Colonic mucosa (tissue), 4 donors: ENCODE data around the gene KIF16B. TPM values are rescaled to one million over a fixed set of nuclear protein-coding genes. Genes with fewer than 3 reads are reported as not detected.

ENCODE experiments used
- DNase-seq: peaks from one replicate; pipeline ENCODE4 v3.0.0-alpha.2; 2020
- H3K27ac ChIP-seq: fragments of 200-600 bp; one replicate; pipeline ENCODE4 v1.8.0; 2021
- H3K27me3 ChIP-seq: fragments of 200-600 bp; one replicate; pipeline ENCODE4 v1.8.0; 2021
- H3K36me3 ChIP-seq: fragments of 200-600 bp; one replicate; pipeline ENCODE4 v1.8.0; 2021
- H3K4me1 ChIP-seq: fragments of 200-600 bp; one replicate; pipeline ENCODE4 v1.8.0; 2021; ENCODE audit warnings: mild to moderate bottlenecking
- H3K4me3 ChIP-seq: fragments of 200-600 bp; one replicate; pipeline ENCODE4 v1.8.0; 2021
- H3K9ac ChIP-seq, 2 donors: one replicate each; pipeline ENCODE4 v1.7.0; 2013; ENCODE audit warnings: control low read depth in 2 of 2, low read depth in 2 of 2, low read length in 2 of 2
- H3K9me3 ChIP-seq: fragments of 200-600 bp; one replicate; pipeline ENCODE4 v1.8.0; 2021
- intact Hi-C: fragments of 100-400 bp; cut with DNase I; formaldehyde crosslinking; loops from one replicate; pipeline ENCODE4 v1.14.1; 2022
- total RNA-seq, 2 donors: library from RNA; stranded (reverse); fragmentation: NEBNext Ultra II Directional in 1 of 2; extraction: Animal tissue kit (Norgen Biotek cat#: 25700) in 1 of 2; gene quantifications; one replicate each; pipeline ENCODE4 v1.2.1, GENCODE V29; 2021
- TF ChIP-seq, protein P1 (sequence below): fragments of 200-600 bp; IDR thresholded peaks from one replicate; pipeline ENCODE4 v1.8.0; 2022; ENCODE audit warnings: antibody characterized with exemption, mild to moderate bottlenecking
- donor health status: healthy.
- donor health status: DM: no; HTN: no; CAD: no.
- donor health status: DM: no; HTN: no; CAD: no.

The KIF16B gene
- total RNA-seq, 2 donors from 2014 or later: 41.6 to 68.7 TPM

DNA sequence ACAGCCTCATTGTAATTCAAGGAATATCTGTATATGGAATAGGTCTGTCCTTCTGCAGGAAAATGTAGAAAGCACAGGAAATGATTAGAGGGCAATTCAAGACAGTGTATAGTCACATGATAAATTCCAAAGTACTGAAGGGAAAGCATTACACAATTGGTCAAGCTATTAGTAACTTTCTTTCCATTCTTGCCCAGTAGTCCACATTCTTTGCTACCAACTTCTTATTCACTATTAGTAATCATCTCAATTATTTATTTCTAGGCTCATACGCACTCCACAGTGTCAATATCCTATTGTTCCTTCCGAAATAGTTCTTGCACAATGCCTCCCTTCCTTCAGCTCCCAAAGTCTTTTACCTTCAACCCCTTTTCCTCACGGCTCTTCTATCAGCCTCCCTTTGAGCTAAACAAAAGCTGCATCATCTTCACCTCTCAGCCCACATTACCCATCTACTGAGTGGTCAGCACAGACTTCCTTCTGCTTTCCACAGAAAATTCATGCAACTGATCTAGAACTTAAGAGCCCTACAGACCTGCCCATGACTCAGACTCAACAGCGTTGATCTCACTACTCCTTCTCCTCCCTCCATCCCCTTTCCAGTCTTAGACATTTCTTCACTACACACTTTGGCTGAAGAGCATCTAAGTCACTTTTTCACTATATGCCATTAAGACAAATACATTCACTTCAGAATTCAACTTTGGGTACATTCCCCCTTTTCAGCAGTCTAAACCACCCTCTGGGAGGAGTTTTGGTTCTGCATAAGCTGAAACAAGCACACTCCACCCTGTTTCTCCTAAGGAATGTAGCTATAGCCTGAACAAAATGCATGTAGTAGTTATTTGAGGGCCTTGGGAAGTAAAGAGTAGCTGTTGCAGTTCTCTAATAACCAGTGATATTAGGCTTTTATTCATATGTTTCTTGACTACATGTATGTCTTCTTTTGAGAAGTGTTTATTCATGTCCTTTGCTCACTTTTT is 157.9 kb downstream of the KIF16B start:
- no peak overlapping the region for H3K27ac ChIP-seq

DNA sequence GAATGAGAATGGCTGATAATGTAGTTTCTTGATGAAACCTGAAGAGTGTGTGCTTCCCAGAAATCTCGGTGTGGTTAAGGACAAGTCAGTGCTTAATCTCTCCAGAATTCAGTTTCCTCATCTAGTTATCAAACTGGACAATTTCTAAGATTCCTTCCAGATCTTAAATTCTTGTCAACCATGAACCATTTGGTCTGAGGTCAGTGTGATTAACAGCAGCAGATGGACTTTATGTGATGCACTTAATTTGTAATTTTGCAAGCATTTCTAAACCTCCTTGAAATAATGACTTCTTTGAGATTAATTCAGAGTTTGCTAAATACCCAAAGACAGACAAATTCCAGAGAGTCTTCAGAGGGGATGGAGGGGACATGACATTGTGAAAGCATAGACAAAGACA is 160.3 kb downstream of the KIF16B start:
- no peak for DNase-seq
- no peak overlapping the region for H3K27ac ChIP-seq
- no peaks in the 10 kb centered on the region for H3K4me1 ChIP-seq
- no peaks in the 10 kb centered on the region for H3K27me3 ChIP-seq
- no peaks in the 10 kb centered on the region for H3K9me3 ChIP-seq
- intact Hi-C loops: no loop called here
- no peak overlapping the region for H3K4me3 ChIP-seq
- TF ChIP-seq, protein P1, sequence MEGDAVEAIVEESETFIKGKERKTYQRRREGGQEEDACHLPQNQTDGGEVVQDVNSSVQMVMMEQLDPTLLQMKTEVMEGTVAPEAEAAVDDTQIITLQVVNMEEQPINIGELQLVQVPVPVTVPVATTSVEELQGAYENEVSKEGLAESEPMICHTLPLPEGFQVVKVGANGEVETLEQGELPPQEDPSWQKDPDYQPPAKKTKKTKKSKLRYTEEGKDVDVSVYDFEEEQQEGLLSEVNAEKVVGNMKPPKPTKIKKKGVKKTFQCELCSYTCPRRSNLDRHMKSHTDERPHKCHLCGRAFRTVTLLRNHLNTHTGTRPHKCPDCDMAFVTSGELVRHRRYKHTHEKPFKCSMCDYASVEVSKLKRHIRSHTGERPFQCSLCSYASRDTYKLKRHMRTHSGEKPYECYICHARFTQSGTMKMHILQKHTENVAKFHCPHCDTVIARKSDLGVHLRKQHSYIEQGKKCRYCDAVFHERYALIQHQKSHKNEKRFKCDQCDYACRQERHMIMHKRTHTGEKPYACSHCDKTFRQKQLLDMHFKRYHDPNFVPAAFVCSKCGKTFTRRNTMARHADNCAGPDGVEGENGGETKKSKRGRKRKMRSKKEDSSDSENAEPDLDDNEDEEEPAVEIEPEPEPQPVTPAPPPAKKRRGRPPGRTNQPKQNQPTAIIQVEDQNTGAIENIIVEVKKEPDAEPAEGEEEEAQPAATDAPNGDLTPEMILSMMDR: no peak
- no peaks in the 10 kb centered on the region for H3K36me3 ChIP-seq
- H3K9ac ChIP-seq: no peak overlapping the region

More for the DNA sequence above, 157.9 kb downstream of the KIF16B start:
- TF ChIP-seq, protein P1: no peak
- H3K9me3 ChIP-seq: no peaks in the 10 kb centered on the region
- intact Hi-C loops: no loop called here
- DNase-seq: no peak
- no peaks in the 10 kb centered on the region for H3K4me1 ChIP-seq
- no peak overlapping the region for H3K9ac ChIP-seq
- H3K27me3 ChIP-seq: no peaks in the 10 kb centered on the region
- no peak overlapping the region for H3K4me3 ChIP-seq
- peaks cover 5% of the 10 kb centered on the region for H3K36me3 ChIP-seq

DNA sequence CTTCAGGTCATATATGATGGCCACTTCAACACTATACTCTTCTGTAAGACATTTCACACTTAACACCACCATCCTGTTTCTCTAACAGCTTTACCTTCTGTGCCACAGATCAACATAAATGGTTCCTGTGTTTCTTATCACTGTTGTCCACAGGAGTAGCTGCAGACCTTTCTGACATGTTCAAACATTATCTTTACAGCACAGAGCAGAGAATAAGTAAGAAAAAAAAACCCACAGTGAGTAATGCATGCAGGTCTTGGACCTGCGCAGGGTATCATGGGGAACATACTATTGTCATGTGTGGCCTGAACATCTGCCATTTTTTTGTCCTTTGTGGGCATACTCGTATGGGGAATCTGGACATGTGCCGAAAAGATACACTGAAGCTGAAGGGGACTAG is 161.9 kb downstream of the KIF16B start:
- TF ChIP-seq, protein P1: no peak

DNA sequence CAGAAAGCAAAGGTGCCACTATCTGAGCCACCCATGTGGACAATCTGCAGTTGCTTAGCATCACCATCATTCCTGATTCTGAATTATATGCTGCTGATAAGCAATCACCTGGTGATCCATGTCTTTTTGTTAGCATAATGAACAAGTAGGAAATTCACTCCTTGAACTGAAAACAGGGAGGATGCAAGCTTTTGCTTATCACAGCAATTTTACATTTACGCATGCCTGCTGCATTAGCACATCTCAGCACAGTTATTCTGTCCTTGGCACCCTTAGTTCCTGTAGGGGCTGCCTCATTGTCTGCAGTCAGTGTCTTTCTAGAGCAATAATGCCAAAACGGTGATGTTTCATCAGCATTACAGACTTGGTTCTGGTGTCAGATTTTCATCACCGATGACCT is 162.6 kb downstream of the KIF16B start:
- Histone ChIP-seq H3K36me3 (no peaks in the 10 kb centered on the region), H3K27ac (no peak overlapping the region), H3K9me3 (no peaks in the 10 kb centered on the region), H3K27me3 (no peaks in the 10 kb centered on the region), H3K4me3 (no peak overlapping the region), H3K9ac (no peak overlapping the region), H3K4me1 (no peaks in the 10 kb centered on the region)
- no peak for DNase-seq
- intact Hi-C loops: no loop called here
- TF ChIP-seq, protein P1: no peak

More for the DNA sequence above, 161.9 kb downstream of the KIF16B start:
- no peak for DNase-seq
- Histone ChIP-seq H3K4me1 (no peaks in the 10 kb centered on the region), H3K36me3 (no peaks in the 10 kb centered on the region), H3K27me3 (no peaks in the 10 kb centered on the region), H3K4me3 (no peak overlapping the region), H3K9ac (no peak overlapping the region), H3K9me3 (no peaks in the 10 kb centered on the region), H3K27ac (no peak overlapping the region)
- intact Hi-C loops: no loop called here

DNA sequence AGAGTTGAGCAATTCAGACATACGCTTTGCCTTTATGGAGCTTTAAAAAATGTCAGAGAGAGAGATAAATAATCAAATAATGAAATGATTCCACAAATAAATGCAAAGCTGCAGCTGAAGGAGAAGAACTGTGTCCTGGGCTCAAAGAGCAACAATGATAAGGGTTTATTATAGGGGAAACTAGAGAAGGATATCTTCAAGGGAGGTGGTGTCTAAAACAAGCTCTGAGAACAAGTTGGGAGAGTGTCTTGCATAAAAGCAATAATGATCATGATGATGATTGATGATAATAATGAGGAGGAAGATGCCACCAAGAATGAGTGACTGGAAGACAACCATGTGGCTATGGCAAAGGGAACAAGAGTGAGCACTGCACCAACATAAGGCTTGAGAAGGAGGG is 164.3 kb downstream of the KIF16B start:
- no peaks in the 10 kb centered on the region for H3K9me3 ChIP-seq
- DNase-seq: no peak
- no peak overlapping the region for H3K4me3 ChIP-seq
- no peaks in the 10 kb centered on the region for H3K36me3 ChIP-seq
- TF ChIP-seq, protein P1: no peak
- no peaks in the 10 kb centered on the region for H3K27me3 ChIP-seq
- H3K4me1 ChIP-seq: no peaks in the 10 kb centered on the region
- H3K27ac ChIP-seq: no peak overlapping the region
- H3K9ac ChIP-seq: no peak overlapping the region
- intact Hi-C loops: no loop called here
